HG02610 (cell line): ENCODE results near the gene PROK1.

Experiments
- ATAC-seq: cut with Tn5 transposase; IDR thresholded peaks from one replicate; pipeline ENCODE4 v1.9.1; 2021; ENCODE audit warnings: mild to moderate bottlenecking, moderate library complexity; ENCODE audit not compliant: unreplicated experiment

PROK1 gene

DNA sequence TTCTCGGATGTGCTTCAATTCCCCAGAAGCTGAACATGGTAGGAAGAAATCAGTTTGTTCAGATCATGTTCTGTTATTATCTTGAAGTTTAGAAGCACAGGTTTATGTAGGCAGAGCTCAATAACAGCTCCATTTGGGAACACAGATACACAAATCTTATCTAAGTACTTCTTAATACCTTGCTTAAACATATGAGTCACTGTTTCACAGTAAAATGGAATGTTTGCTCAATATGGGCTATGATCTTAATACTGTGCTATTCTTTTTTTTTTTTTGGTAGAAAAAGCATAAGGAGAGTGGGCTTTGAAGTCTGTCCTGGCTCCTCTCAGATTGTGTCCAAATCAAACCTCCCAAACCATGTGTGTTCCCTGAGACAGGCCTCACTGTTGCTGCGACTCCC lies 13.4 kb downstream of the PROK1 start:
- ATAC-seq, result no peak

DNA sequence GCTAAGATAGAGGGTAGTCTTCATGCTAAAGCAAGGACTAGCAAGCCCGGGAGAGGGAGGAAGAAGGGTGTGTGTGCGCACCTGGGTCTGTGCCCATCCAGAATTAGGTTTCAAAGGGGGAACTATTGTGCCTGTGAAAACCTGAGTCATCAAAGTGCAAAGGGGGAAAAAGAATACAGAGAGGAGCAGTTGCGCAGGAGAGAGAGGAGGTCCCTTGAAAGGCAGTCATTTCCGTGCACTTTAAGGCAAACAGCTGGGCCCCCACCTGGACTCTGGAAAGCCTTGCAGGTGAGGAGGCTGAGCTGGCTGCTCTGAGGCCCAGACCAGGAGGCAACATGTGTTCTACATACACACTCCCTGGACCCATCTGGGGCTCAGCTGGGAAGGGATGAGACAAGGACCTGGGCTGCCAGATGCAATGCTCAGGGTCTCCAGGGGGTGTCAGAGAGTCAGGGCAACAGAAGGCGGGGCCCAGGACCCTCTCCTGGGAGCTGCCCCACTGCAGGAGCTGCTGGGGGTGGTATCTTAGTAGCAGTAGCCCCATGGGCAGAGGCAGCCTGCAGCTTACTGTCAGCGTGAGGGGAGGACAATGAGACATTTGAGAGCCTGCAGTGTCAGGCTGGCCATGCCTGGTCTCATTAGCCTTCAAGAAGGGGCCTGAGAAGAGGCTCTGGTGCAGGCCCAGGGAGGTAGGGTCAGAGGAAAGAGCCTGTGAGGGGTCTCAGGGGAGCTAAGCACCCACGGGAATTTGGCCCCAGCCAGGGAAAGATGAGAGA lies 14.3 kb downstream of the PROK1 start:
- ATAC-seq, result no peak

DNA sequence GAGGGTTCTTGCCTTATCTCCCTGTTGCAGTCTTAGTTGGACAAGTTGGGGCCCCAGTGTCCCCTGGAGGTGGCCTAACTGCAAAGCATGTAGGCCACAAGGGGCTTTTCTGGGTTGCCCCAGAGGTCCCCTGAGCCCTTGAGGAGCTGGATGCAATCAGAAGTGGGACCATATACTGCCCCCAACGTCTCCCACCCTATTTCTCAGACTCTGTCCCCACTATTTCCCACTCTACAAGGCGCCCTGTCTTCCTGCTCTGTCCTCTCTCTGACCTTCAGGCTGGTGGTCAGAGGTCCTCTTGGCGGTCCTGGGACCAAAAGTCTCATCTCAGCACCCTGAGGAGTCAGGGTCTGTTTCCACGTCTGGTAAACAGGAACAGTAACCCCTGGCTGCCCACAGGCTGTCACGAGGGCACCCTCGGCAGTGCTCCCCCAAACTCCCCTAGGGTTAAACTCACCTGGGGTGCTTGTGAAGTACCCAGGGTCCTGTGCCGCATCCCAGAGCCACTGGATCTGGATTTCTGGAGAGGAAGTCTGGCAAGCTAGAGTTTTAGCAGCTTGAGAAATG lies 14.9 kb downstream of the PROK1 start:
- no peak for ATAC-seq

DNA sequence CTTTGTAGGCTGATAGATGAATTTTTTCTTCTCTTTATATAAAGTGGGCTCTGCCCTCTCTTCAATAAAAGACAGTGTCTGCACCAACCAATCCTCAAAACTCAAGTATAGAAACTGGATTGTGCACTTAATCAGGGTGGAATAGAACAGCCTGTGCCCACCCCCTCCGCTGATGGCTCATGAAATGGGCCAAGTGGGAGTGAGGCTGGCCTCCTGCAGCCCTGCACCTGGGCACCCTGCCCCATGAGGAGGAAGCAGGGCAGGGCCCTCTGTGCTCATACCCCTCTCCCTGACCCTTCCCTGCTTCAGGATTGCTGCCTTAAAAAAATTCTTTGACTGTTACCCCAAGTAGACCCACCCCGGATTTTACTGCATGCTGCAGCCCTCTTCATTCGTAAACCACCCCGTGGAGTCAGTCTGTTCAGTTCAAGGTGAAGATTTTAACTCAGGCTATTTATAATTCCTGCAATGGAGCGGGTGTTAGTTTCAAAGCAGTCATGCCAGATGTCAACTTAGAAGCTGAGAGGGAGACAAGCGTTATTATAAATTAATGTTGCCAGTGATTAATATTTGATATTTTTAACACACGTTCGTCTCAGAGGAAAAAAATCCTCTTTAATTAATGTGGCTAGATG lies 15.8 kb downstream of the PROK1 start:
- ATAC-seq, result no peak

DNA sequence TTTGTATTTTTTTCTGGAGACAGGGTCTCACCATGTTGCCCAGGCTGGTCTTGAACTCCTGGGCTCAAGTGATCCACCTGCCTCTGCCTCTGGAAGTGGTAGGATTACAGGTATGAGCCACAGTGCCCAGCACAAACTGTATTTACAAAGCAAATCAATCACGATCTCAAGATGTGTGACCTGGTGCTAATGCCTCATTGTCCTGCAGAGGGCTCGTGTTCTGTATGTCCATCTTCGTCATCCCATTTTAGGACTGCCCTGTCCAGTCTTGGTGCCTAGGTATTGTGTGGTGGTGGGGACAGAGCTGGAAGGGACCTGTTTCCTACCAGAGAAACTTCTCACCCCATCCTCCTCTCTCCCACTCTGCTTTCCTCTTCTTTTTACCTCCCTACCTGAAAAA lies 20.2 kb downstream of the PROK1 start:
- ATAC-seq, result no peak

DNA sequence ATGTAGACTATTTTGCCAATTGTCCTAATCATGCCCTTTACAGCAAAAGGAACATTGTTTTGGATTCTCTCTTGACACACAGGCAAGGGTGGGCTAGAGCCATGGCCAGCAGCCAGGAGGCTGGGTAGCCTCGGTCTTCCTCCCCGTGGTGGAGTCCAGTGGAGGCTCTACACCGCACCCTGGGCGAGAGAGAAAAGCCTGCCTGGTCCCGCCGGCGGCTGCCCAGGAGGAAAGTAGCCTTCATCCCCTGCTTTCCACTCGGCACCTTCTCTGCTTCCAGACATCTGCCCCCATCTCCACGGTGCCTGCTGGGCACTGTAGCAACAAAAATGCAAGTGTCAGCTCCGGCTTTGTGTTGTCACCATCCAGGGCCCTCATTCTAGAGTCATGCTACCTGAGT lies 21.6 kb downstream of the PROK1 start:
- no peak for ATAC-seq

DNA sequence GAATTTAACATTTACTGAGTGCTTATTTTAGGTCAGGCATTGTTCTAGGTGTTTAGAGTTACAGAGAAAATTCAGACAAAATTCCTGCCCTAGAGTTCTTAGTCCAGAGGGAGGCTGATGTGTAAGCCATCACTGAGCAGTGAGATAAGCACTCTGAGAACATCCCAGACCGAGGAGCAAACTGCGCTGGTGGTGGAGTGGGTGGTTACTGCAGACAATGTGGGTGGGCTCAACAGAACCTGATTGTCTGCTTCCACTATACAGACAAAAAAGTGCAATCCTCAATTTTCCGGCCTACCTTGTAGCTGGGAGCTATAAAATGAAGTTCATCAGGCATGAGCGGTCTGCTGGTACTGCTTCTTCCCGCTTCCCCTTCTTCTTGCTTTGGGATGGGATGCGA lies 23.5 kb downstream of the PROK1 start:
- ATAC-seq, result no peak

DNA sequence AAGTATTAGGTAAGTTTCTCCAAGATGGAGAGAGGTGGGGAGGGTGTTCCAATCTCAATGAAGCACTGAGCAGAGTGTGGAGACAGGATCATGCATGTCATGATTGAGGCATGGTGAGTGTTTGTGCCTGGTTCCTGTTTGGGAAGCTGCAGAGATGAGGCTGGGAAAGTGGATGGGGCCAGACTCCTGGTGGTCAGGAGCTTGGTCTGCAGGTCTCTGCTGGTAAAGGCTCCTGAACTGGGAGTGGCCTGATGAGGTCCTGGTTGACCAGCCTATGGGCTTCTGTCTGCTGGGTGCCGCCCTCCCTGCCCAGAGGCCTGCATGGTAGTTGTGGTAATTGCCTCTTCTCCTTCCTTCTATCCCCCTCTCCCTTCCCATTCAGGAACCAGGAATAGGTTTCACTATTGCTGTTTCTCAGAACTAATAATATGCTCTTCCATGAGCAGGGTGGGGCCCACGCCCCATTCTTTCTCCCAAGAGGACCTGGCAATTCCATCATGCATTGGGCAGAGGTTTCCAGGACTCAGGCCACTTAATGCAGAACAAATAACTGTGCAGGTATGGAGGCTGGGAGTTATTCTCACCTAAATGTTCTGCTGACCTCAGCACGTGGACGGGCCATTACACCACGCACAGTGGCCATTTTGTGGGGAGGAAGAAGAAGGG lies 24.5 kb downstream of the PROK1 start:
- ATAC-seq, result no peak

DNA sequence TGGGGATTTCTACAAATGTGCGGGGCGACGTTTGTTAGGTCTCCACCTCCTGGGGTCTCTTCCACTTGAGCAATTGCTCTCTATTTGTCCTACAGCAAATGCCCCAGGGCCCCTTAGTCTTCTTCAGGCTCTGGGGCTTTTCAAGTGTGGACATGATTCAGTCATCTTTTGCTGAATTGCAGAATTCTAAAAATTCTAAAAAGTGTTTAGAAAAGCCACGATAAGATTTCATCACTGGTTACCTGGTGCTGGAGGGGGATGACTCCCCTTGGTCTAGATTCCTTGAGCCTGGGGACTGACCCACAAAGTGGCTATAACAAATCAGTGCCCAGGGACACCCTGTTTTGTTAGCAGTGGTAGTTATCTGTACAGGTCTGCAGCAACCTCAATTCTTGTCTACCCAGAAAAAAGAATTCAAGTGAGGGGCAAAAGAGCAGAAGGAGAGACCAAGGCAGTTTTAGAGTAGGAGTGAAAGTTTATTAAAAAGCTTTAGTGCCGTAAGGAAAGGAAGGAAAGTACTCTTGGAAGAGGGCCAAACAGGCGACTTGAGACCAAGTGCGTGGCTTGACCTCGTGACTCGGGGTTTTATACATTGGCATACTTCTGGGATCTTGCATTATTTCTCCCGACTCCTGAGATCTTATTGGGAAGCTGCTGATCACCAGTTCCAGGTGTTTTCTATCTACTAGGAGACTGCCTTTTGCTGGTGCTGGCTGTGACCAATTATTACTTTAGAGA lies 25.2 kb downstream of the PROK1 start:
- ATAC-seq, result no peak

DNA sequence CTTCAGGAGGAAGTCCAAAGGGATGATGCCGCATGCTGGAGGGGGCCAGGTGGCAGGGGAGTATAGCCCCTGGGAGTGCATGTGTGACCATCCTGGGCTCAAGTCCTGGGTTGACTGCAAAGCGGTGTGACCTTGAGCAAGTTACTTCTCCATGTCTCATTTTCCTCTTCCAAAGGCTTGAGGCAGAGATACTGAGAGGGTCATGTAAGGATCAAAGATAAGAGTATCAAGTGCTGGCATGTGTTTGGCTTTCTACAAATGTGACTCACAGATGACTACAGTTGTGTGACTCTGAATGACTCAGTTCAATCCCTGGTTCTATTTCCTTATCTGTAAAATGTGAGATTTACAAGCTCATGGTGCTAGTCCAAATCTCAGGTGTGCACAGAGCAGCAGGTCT lies 26.1 kb downstream of the PROK1 start:
- ATAC-seq, result no peak

DNA sequence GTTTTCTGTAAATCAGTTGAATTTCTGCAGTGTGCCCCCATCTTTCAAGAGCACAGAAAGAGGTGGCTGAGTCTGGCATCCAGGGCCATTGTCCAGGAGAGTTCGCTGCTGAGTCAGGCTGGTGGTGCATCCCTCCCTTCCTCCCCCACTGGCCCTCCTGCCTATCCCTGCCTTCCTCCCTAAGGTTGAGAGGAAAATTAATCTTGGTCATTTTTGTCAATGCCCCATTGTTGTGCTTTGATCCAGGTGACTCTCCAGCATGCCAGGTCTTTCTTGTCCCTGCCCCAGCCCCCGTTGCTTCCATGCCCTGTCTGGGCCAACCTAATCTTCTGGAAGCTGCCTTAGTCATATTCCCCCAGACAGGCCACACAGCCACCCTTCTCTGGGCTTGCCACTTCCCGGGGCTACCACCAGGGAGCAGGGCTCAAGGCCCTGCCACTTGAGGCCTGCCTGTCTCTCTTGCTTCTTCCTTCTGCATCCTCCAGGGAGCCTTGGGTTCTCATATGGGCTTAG lies 26.6 kb downstream of the PROK1 start:
- no peak for ATAC-seq

DNA sequence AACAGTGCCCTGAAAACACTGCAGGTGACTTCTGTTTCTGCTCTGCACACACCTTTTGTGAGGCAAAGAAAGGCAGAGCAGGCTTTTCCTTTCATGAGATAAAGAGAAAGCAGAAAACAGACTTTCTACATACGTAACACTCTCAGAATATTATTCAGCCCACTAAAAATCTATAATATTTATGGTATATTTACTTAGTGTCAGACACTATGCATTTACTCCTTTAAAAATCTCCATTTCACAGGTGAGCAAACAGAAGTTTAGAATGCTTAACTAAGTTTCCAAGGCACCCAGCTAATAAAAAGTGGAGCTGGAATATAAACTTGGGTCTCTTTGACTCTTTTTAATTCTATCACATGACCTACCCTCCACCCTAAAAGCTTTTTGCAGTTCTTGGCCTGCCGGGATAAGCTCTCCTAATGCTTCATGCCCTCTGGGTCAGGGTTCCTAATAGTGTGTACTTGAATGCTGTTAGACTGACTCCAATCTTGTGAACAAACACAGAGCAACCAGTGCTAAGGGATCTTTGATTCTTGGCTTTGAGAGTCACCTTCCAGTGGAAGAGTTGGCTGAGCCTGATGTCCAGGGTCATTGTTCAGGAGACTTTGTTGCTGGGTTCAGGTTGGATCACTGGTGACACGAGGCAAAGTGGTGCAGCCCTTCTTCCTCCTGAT lies 27.2 kb downstream of the PROK1 start:
- no peak for ATAC-seq

DNA sequence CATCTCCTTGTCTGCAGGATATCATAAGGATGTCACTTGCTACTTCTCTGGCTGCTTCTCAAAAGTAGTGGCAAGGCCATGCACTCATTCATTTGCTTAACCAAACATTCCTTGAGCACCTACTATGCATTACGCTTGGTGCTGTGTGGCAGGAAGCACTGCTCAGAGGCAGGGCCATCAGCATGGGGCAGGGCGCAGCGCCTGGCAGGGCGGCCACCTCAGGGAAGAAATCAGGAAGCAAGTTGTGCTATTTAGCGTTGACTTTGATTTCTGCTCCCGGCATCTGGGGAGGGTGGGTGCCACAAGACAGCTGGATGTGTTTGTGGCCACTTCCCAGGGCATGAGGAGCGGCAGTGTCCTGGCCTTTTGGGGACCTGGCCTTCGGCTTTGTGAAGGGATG lies 27.9 kb downstream of the PROK1 start:
- ATAC-seq, result no peak

DNA sequence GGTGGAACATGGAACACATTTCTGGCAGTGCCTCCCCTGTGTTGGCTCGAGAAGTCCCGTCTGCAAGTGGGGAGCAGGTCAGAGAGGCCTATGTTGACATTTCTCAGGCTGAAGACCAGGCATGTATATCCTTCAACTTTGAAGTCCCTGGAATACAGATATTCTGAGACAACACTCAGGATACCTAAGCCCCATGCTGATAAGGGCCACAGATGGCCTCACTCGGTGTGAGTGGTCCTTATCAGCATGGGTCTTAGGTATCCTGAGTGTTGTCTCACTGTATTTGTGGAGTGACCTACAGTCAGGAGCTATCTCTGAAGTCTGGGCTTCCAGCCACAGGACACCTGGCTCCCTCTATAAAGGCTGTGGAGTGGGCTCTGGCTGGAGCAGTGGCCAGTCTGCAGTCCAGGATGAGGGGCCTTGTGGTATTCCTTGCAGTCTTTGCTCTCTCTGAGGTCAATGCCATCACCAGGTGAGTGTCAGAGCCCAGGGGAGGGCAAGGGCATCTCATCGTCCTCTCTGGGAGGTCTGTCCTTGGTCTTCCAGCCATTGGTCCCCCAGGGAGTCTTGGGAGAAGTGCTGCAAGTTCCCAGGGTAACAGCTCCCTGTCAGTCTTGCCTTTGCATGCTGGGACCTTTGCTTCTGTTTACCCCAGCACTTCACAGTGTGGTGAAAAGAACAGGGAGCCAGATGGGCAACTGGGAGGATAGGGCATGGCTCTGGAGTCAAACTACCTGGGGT lies 29.6 kb downstream of the PROK1 start:
- ATAC-seq, result no peak

DNA sequence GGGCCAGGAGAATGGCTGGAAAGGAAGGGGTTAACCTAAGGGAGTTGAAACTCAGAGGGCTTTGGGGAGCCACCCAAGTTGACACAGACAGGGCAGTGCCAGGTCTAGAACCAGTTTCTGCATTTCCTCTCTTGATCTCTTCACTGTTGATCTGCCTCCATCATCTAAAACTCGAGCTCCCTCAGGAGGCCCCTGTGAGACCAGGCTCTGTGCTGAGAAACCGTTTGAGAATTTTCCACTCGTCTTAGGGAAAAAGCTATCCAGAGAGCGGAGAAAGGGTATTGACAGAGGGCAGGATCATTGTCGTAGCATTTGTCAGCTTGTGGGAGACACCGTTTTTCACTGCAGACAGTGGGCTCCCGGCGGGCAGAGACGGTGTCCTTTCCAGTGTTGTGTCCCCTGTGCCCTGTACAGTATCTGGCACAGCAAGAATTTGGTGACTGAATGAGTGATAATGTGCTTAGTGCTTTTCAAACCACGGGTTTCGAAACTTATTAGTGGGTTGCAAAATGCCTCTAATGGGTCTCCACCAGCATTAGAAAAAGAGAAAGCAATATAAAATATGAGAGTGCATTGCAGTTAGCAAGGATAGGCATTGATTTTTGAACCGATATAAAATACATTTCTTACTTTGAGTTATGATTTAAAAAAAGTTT lies 31.1 kb downstream of the PROK1 start:
- ATAC-seq, result no peak

DNA sequence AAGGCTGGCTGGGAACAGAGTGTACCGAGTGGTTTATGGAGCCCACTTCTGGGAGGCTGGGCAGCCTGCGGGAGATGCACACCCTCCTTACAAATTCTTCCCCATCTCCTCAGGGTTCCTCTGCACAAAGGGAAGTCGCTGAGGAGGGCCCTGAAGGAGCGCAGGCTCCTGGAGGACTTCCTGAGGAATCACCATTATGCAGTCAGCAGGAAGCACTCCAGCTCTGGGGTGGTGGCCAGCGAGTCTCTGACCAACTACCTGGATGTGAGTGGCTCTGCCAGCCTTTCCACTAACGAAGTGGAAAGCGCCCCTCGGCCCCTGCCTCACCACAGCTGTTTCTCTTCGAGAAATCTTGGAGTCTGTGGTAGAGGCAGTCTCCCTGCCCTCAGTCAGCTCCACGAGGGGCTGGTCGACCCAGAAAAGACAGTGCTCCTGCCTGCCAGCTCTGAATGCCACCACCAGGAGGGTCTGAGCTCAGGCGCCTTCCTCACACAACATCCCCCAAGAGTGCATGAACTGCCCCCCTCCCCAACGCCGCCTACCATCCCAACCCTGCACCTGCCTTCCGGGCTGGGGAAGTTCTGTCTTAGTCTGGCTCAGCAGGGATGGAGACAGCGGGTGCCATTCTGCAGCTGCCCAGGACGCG lies 31.8 kb downstream of the PROK1 start:
- ATAC-seq, result no peak

DNA sequence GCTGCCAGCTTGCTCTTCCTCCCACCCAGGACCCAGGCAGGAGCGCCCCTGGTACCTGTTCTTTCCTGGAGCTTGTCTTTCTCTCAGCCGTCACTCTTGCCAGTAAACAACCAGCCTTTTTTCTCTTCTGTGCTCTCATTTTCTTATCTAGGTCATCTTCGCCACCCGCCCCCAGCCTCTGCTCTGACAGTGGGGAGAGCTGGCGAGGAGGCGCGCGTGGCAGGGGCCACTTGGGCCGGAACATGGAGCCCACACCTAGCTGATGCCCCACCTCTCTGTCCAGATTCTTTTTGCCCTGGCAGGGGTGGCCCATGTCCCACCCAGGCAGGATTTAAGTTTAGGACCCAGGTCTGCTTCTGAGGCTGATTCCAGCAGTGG lies 32.3 kb downstream of the PROK1 start:
- ATAC-seq, result no peak

DNA sequence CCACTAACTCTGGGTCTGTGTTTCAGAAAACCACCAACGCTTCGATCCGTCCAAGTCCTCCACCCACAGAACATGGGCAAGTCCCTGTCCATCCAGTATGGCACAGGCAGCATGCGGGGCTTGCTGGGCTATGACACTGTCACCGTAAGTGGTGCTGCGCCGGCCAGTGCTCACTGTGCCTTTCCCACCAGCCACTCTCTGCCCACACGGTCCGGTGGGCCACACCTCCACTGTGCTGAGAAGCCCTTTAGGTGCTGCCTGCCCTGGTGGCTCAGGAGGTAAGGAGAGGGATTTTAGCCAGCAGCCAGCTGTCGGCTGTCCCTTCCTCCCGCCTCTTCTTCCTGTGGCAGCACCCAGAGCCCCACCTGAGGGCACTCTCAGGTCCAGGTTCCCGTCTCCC lies 33.9 kb downstream of the PROK1 start:
- ATAC-seq, result no peak

DNA sequence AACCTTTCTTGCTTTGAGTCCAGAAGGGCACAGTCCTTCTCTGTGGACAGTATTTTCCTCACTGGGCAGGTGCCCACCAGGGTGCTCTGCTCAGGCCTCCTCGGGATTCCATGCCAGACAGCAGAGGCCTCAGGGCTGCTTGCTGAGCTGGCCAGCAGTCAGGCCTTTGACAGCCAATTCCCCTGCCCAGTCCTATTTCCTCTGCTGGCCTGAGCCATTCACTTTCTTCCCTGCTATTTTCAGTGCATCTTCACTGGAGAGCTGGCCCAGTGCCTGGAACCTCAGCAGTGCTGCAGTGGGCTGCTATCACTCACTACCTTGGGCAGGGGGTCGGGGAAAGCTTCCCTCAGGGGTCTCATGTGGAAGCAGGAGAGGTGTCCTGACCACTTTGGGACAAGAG lies 34.8 kb downstream of the PROK1 start:
- ATAC-seq, result no peak
